HepG2 (cell line): Measurements from ENCODE around the gene HSCB. TPM values are rescaled to one million over a fixed set of nuclear protein-coding genes. Genes with fewer than 3 reads are reported as not detected.

ENCODE experiments used
- CHD2 ChIP-seq: IDR thresholded peaks from 2 replicates; pipeline ENCODE4 v1.6.1; 2011; ENCODE audit warnings: low read depth, low read length, improper control_type of control experiment
- ISL2 ChIP-seq: sonication (generic); formaldehyde crosslinking; IDR thresholded peaks from 2 replicates; pipeline ENCODE4 v1.5.0; 2020; ENCODE audit warnings: missing genetic modification reagents
- POLR2AphosphoS5 ChIP-seq: IDR thresholded peaks from 2 replicates; pipeline ENCODE4 v1.6.1; 2012; ENCODE audit warnings: low read depth, low read length
- PPARG ChIP-seq: conservative IDR thresholded peaks from 2 replicates; pipeline ENCODE4 v1.6.1; 2016; ENCODE audit warnings: missing biosample characterization, missing genetic modification reagents
- RBM22 ChIP-seq: fragments of 200-400 bp; formaldehyde crosslinking; optimal IDR thresholded peaks from 2 replicates; pipeline ENCODE3; 2017; ENCODE audit warnings: mild to moderate bottlenecking, low read length, moderate library complexity
- RNF2 ChIP-seq: fragments of 450-650 bp; conservative IDR thresholded peaks from 2 replicates; pipeline ENCODE4 v1.6.1; 2016; ENCODE audit warnings: low read depth
- SNAPC5 ChIP-seq: sonication (generic); formaldehyde crosslinking; IDR thresholded peaks from 2 replicates; pipeline ENCODE4 v1.8.1; 2023; ENCODE audit warnings: mild to moderate bottlenecking, missing genetic modification reagents, borderline replicate concordance
- SOX13 ChIP-seq, 3 experiments: fragments of 450-650 bp in 1 of 3; sonication (generic) in 1 of 3; formaldehyde crosslinking in 1 of 3; IDR thresholded peaks in 2 of 3; conservative IDR thresholded peaks in 1 of 3; 2 replicates each; pipeline versions ENCODE4 v1.5.0 to v1.6.1; 2016 to 2020; ENCODE audit warnings: antibody characterized with exemption in 1 of 3, mild to moderate bottlenecking in 1 of 3, missing compliant biosample characterization in 1 of 3, missing genetic modification reagents in 1 of 3, moderate library complexity in 1 of 3
- TRIM24 ChIP-seq: sonication (generic); formaldehyde crosslinking; IDR thresholded peaks from 2 replicates; pipeline ENCODE4 v1.8.0; 2022; ENCODE audit warnings: mild to moderate bottlenecking, missing genetic modification reagents
- ZBTB2 ChIP-seq: sonication (generic); formaldehyde crosslinking; IDR thresholded peaks from 2 replicates; pipeline ENCODE4 v1.8.0; 2022; ENCODE audit warnings: low read depth, missing genetic modification reagents
- ZNF101 ChIP-seq: sonication (generic); formaldehyde crosslinking; IDR thresholded peaks from 2 replicates; pipeline ENCODE4 v1.4.0; 2020; ENCODE audit warnings: mild to moderate bottlenecking, low read depth, missing genetic modification reagents, borderline replicate concordance
- ZNF292 ChIP-seq: sonication (generic); formaldehyde crosslinking; IDR thresholded peaks from 2 replicates; pipeline ENCODE4 v1.8.1; 2022; ENCODE audit warnings: mild to moderate bottlenecking, low read depth, missing genetic modification reagents, borderline replicate concordance
- ZNF331 ChIP-seq: sonication (generic); formaldehyde crosslinking; IDR thresholded peaks from 2 replicates; pipeline ENCODE4 v1.4.0; 2020; ENCODE audit warnings: missing genetic modification reagents
- ZNF556 ChIP-seq: sonication (generic); formaldehyde crosslinking; IDR thresholded peaks from 2 replicates; pipeline ENCODE4 v1.4.0; 2020; ENCODE audit warnings: mild to moderate bottlenecking, missing genetic modification reagents, borderline replicate concordance
- ZNF749 ChIP-seq: sonication (generic); formaldehyde crosslinking; IDR thresholded peaks from 2 replicates; pipeline ENCODE4 v1.8.0; 2022; ENCODE audit warnings: mild to moderate bottlenecking, missing genetic modification reagents, moderate library complexity, borderline replicate concordance
- polyA plus RNA-seq, 8 experiments: library from polyadenylated mRNA; depleted of rRNA in 3 of 8; stranded (reverse) in 7 of 8; unstranded in 1 of 8; fragments of >200 nt; fragmentation: Illumina TruSeq in 4 of 8; extraction: Trizol in 4 of 8; gene quantifications; 2 replicates each; pipeline versions ENCODE4 v1.2.1 to v1.2.3, GENCODE V29; 2011 to 2016; ENCODE audit warnings: low read depth in 4 of 8, missing spikeins in 1 of 8, mixed read lengths in 1 of 8; ENCODE audit not compliant: insufficient read depth in 1 of 8
- total RNA-seq, 5 experiments: library from RNA; depleted of rRNA; stranded (reverse); fragments of >200 nt; fragmentation: Illumina TruSeq; extraction: Trizol; gene quantifications; 2 replicates each; pipeline ENCODE4 v1.2.3, GENCODE V29; 2016; ENCODE audit warnings: low read depth in 1 of 5
- TF ChIP-seq, protein P1 (sequence below): sonication (generic); formaldehyde crosslinking; IDR thresholded peaks from 2 replicates; pipeline ENCODE4 v1.4.0; 2020; ENCODE audit warnings: missing genetic modification reagents
- TF ChIP-seq, protein P2 (sequence below): sonication (generic); formaldehyde crosslinking; IDR thresholded peaks from 2 replicates; pipeline ENCODE4 v1.4.0; 2020; ENCODE audit warnings: missing genetic modification reagents
- TF ChIP-seq, protein P3 (sequence below): IDR thresholded peaks from 2 replicates; pipeline ENCODE4 v1.6.1; 2018; ENCODE audit warnings: missing genetic modification reagents

The HSCB gene
- total and polyA plus RNA-seq, 2 of the 13 experiments (the other 11 are each of a cell fraction or from before 2014, with no cell fraction given): 15.4 to 20.9 TPM

GRCh38 chr22:28800308-28801041 is 58.6 kb downstream of the HSCB start, which contains the start of gene XBP1 (continued):
- TF ChIP-seq ZBTB2 (CRISPR knock-in tag): no peak; the same call in 1 of the 2 replicates
- peak; percentile 78 for TF ChIP-seq ZNF749 (CRISPR knock-in tag)
- TF ChIP-seq, protein P1, sequence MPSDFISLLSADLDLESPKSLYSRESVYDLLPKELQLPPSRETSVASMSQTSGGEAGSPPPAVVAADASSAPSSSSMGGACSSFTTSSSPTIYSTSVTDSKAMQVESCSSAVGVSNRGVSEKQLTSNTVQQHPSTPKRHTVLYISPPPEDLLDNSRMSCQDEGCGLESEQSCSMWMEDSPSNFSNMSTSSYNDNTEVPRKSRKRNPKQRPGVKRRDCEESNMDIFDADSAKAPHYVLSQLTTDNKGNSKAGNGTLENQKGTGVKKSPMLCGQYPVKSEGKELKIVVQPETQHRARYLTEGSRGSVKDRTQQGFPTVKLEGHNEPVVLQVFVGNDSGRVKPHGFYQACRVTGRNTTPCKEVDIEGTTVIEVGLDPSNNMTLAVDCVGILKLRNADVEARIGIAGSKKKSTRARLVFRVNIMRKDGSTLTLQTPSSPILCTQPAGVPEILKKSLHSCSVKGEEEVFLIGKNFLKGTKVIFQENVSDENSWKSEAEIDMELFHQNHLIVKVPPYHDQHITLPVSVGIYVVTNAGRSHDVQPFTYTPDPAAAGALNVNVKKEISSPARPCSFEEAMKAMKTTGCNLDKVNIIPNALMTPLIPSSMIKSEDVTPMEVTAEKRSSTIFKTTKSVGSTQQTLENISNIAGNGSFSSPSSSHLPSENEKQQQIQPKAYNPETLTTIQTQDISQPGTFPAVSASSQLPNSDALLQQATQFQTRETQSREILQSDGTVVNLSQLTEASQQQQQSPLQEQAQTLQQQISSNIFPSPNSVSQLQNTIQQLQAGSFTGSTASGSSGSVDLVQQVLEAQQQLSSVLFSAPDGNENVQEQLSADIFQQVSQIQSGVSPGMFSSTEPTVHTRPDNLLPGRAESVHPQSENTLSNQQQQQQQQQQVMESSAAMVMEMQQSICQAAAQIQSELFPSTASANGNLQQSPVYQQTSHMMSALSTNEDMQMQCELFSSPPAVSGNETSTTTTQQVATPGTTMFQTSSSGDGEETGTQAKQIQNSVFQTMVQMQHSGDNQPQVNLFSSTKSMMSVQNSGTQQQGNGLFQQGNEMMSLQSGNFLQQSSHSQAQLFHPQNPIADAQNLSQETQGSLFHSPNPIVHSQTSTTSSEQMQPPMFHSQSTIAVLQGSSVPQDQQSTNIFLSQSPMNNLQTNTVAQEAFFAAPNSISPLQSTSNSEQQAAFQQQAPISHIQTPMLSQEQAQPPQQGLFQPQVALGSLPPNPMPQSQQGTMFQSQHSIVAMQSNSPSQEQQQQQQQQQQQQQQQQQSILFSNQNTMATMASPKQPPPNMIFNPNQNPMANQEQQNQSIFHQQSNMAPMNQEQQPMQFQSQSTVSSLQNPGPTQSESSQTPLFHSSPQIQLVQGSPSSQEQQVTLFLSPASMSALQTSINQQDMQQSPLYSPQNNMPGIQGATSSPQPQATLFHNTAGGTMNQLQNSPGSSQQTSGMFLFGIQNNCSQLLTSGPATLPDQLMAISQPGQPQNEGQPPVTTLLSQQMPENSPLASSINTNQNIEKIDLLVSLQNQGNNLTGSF: no peak; the same call in 1 of the 2 replicates
- peak; percentile 57 for TF ChIP-seq PPARG (CRISPR knock-in tag)
- peak; percentile 82 for TF ChIP-seq POLR2AphosphoS5
- TF ChIP-seq ZNF556: 0 out of 2 replicates have a peak, but pooled peaks have one; percentile 20
- TF ChIP-seq SNAPC5: no peak
- TF ChIP-seq RBM22: peak; percentile 61
- TF ChIP-seq RNF2: 0 out of 2 replicates have a peak, but pooled peaks have one; percentile 23
- no peak for TF ChIP-seq TRIM24 (CRISPR knock-in tag)
- TF ChIP-seq SOX13 (IDR thresholded peaks at IDR 0.05): no peak
- TF ChIP-seq SOX13 (CRISPR knock-in tag; conservative IDR thresholded peaks at IDR 0.05 in 1 of 2, IDR thresholded peaks at IDR 0.05 in 1 of 2): no peak; a peak in 1 of 4 replicates
- TF ChIP-seq ZNF292 (CRISPR knock-in tag): no peak
- TF ChIP-seq, protein P2, sequence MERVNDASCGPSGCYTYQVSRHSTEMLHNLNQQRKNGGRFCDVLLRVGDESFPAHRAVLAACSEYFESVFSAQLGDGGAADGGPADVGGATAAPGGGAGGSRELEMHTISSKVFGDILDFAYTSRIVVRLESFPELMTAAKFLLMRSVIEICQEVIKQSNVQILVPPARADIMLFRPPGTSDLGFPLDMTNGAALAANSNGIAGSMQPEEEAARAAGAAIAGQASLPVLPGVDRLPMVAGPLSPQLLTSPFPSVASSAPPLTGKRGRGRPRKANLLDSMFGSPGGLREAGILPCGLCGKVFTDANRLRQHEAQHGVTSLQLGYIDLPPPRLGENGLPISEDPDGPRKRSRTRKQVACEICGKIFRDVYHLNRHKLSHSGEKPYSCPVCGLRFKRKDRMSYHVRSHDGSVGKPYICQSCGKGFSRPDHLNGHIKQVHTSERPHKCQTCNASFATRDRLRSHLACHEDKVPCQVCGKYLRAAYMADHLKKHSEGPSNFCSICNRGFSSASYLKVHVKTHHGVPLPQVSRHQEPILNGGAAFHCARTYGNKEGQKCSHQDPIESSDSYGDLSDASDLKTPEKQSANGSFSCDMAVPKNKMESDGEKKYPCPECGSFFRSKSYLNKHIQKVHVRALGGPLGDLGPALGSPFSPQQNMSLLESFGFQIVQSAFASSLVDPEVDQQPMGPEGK (CRISPR knock-in tag): peak; percentile 87
- TF ChIP-seq ZNF331 (CRISPR knock-in tag): peak; percentile 32; the same call in 1 of the 2 replicates
- 0 out of 2 replicates have a peak, but pooled peaks have one; percentile 15 for TF ChIP-seq ZNF101
- TF ChIP-seq, protein P3, sequence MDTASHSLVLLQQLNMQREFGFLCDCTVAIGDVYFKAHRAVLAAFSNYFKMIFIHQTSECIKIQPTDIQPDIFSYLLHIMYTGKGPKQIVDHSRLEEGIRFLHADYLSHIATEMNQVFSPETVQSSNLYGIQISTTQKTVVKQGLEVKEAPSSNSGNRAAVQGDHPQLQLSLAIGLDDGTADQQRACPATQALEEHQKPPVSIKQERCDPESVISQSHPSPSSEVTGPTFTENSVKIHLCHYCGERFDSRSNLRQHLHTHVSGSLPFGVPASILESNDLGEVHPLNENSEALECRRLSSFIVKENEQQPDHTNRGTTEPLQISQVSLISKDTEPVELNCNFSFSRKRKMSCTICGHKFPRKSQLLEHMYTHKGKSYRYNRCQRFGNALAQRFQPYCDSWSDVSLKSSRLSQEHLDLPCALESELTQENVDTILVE (CRISPR knock-in tag): peak; percentile 75
- 0 out of 2 replicates have a peak, but pooled peaks have one; percentile 17 for TF ChIP-seq ISL2 (CRISPR knock-in tag)
- TF ChIP-seq CHD2: no peak
